ENCODE results near the gene CACNA1I. TPM values are rescaled to one million over a fixed set of nuclear protein-coding genes. Genes with fewer than 3 reads are reported as not detected.

Gene CACNA1I
- total and polyA plus RNA-seq, 2 of the 8 experiments (the other 6 are each of a cell fraction or from before 2014, with no cell fraction given): 0.77 to 1.2 TPM

DNA sequence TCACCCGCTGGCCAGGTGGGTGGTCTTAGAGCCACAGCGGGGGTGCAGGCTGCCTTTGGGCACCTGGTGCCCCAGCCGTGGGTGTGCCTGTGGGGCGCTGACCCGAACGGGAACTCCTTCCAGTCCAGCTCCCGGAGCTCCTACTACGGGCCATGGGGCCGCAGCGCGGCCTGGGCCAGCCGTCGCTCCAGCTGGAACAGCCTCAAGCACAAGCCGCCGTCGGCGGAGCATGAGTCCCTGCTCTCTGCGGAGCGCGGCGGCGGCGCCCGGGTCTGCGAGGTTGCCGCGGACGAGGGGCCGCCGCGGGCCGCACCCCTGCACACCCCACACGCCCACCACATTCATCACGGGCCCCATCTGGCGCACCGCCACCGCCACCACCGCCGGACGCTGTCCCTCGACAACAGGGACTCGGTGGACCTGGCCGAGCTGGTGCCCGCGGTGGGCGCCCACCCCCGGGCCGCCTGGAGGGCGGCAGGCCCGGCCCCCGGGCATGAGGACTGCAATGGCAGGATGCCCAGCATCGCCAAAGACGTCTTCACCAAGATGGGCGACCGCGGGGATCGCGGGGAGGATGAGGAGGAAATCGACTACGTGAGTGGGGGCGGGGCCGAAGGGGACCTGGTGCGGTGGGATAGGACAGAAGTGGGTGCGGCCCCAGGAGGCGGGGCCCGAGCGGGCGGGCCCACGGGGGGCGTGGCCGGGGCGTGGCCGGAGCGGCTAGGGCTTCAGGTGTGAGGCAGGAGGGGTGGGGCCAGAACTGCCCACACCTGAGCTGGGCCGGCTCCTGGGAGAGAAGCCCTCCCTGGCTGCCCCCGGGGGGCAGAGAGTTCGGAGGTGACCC, 91.5 kb downstream of the CACNA1I start (continued):
- no peak for TF ChIP-seq EP300 (IDR thresholded peaks at IDR 0.05; ENCODE audit: borderline replicate concordance in 1 of 2, low read depth in 2 of 2, low read length in 2 of 2)
- TF ChIP-seq ASH2L (IDR thresholded peaks at IDR 0.05; ENCODE audit: low read length): peak; percentile 37
- no peak for TF ChIP-seq HDAC2 (IDR thresholded peaks at IDR 0.05; ENCODE audit: borderline replicate concordance in 1 of 2, low read depth in 2 of 2, low read length in 2 of 2)
- peak; percentile 66; the same call in 1 of the 2 replicates for TF ChIP-seq PHF8 (conservative IDR thresholded peaks at IDR 0.05; ENCODE audit: low read depth, low read length)
- TF ChIP-seq YY1 (IDR thresholded peaks at IDR 0.05; ENCODE audit: low read depth, low read length): peak; percentile 60
- TF ChIP-seq SIX5 (IDR thresholded peaks at IDR 0.05; ENCODE audit: low read depth, low read length): no peak
- TF ChIP-seq, protein P1, sequence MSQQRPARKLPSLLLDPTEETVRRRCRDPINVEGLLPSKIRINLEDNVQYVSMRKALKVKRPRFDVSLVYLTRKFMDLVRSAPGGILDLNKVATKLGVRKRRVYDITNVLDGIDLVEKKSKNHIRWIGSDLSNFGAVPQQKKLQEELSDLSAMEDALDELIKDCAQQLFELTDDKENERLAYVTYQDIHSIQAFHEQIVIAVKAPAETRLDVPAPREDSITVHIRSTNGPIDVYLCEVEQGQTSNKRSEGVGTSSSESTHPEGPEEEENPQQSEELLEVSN (IDR thresholded peaks at IDR 0.05): peak; percentile 37; the same call in 1 of the 2 replicates
- TF ChIP-seq, protein P2, sequence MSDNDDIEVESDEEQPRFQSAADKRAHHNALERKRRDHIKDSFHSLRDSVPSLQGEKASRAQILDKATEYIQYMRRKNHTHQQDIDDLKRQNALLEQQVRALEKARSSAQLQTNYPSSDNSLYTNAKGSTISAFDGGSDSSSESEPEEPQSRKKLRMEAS (IDR thresholded peaks at IDR 0.05): peak; percentile 55
- TF ChIP-seq, protein P3, sequence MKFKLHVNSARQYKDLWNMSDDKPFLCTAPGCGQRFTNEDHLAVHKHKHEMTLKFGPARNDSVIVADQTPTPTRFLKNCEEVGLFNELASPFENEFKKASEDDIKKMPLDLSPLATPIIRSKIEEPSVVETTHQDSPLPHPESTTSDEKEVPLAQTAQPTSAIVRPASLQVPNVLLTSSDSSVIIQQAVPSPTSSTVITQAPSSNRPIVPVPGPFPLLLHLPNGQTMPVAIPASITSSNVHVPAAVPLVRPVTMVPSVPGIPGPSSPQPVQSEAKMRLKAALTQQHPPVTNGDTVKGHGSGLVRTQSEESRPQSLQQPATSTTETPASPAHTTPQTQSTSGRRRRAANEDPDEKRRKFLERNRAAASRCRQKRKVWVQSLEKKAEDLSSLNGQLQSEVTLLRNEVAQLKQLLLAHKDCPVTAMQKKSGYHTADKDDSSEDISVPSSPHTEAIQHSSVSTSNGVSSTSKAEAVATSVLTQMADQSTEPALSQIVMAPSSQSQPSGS (IDR thresholded peaks at IDR 0.05; ENCODE audit: low read length): no peak
